ENCODE results near the gene CYP26B1.

DNA sequence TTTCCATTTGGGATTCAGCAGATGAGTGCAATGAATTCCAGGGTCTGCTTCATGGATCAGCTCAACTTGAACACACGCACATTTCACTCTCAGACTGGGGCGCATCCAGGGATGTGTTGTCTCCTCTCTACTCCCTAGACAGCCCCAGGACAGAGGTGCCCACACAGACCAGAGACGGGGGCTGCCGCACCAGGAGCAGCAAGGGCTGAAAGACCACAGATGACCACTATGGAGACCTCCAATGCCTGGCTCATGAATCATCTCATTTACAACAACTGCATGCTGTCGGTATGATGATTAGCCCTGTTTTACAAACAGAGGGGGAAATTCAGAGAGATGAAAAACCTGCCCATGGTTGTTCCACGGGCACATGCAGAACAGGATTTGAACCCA is 63.1 kb downstream of the CYP26B1 start:
- no peak for TF ChIP-seq POLR2AphosphoS5 (IDR thresholded peaks at IDR 0.05; ENCODE audit: low read depth, low read length)
- TF ChIP-seq POLR2A (IDR thresholded peaks at IDR 0.05; ENCODE audit: low read depth, low read length) = no peak
- TF ChIP-seq TAF1 (IDR thresholded peaks at IDR 0.05; ENCODE audit: borderline replicate concordance, low read depth, low read length) = no peak

All from GM12892 (cell line).